Stimulated activated naive CD8-positive, alpha-beta T cell treated with anti-CD3 and anti-CD28 coated beads, Interleukin-15, amount 100 ng/mL, for 72 hours (primary cell): ENCODE data around the gene LMNTD2.

Source experiments
- ATAC-seq: fragments of 150-1000 bp; cut with Tn5 transposase; 2 replicates; pipeline ENCODE4 v1.10.0; 2021; ENCODE audit warnings: mild to moderate bottlenecking, moderate library complexity
- DNase-seq, 2 donors: peaks; one replicate each; pipeline ENCODE4 v3.0.0; 2021 to 2022
- H3K27ac Mint-ChIP-seq, 2 donors: one replicate each; pipeline ENCODE4 v1.8.0; 2022; ENCODE audit warnings: mild to moderate bottlenecking in 2 of 2, mixed read lengths in 2 of 2, moderate library complexity in 2 of 2
- H3K27me3 Mint-ChIP-seq: one replicate; pipeline ENCODE4 v1.8.0; 2022; ENCODE audit warnings: mixed read lengths
- H3K4me1 Mint-ChIP-seq: one replicate; pipeline ENCODE4 v1.8.0; 2022; ENCODE audit warnings: mild to moderate bottlenecking, mixed read lengths
- H3K4me3 Mint-ChIP-seq, 2 donors: one replicate each; pipeline ENCODE4 v1.8.0; 2022; ENCODE audit warnings: mild to moderate bottlenecking in 2 of 2, mixed read lengths in 2 of 2, moderate library complexity in 1 of 2
- H3K9me3 Mint-ChIP-seq, 2 donors: one replicate each; pipeline ENCODE4 v1.8.0; 2022; ENCODE audit warnings: mixed read lengths in 2 of 2

LMNTD2 gene

GRCh38 chr11:560305-561147, at the start of gene LMNTD2, which contains the start of gene RASSF7:
Gene LMNTD2 (minus strand): TSS chr11:560738. CDS start chr11:560716, 22 bp downstream.
Gene RASSF7 (plus strand): TSS chr11:560970. CDS start chr11:561769, 799 bp downstream.
- Mint-ChIP-seq H3K27ac (peak within 1 kb of the TSS in 1 of 2 donors; percentile 93), H3K4me3 (peak within 1 kb of the TSS; percentile 91 to 95), H3K9me3 (no peaks in the 10 kb centered on the region), H3K27me3 (peaks cover 27% of the 10 kb centered on the region), H3K4me1 (peaks cover 47% of the 10 kb centered on the region)
- peak; percentile 93 to 94 for DNase-seq
- ATAC-seq = peak; percentile 87

- no peak for DNase-seq
- H3K27me3 Mint-ChIP-seq = no peaks in the 10 kb centered on the region
- no peak for ATAC-seq
- no peaks in the 10 kb centered on the region for H3K9me3 Mint-ChIP-seq
- peaks cover 32% of the 10 kb centered on the region for H3K4me1 Mint-ChIP-seq
- peak overlapping the region in 1 of 2 donors; percentile 78 for H3K27ac Mint-ChIP-seq
- H3K4me3 Mint-ChIP-seq = no peak overlapping the region
Measured at GRCh38 chr11:609341-609811, 48.8 kb upstream of the LMNTD2 start.

- H3K27me3 Mint-ChIP-seq = no peaks in the 10 kb centered on the region
- H3K9me3 Mint-ChIP-seq = no peaks in the 10 kb centered on the region
- DNase-seq = no peak
- H3K4me1 Mint-ChIP-seq = peaks cover 27% of the 10 kb centered on the region
- ATAC-seq = no peak
- H3K4me3 Mint-ChIP-seq = no peak overlapping the region
- no peak overlapping the region for H3K27ac Mint-ChIP-seq
Measured at GRCh38 chr11:608791-609251, 48.3 kb upstream of the LMNTD2 start.

GRCh38 chr11:607971-608659, 47.6 kb upstream of the LMNTD2 start:
- H3K27me3 Mint-ChIP-seq = no peaks in the 10 kb centered on the region
- ATAC-seq (no peak), DNase-seq (no peak)
- H3K27ac Mint-ChIP-seq = no peak overlapping the region
- H3K4me1 Mint-ChIP-seq = peaks cover 20% of the 10 kb centered on the region
- H3K4me3 Mint-ChIP-seq = no peak overlapping the region
- no peaks in the 10 kb centered on the region for H3K9me3 Mint-ChIP-seq

- DNase-seq (no peak), ATAC-seq (no peak)
- Mint-ChIP-seq H3K27me3 (no peaks in the 10 kb centered on the region), H3K4me1 (peaks cover 15% of the 10 kb centered on the region), H3K9me3 (no peaks in the 10 kb centered on the region), H3K4me3 (no peak overlapping the region), H3K27ac (peak overlapping the region in 1 of 2 donors; percentile 76)
Measured at GRCh38 chr11:607020-607780, 46.7 kb upstream of the LMNTD2 start.

- DNase-seq (no peak), ATAC-seq (no peak)
- Mint-ChIP-seq H3K27me3 (no peaks in the 10 kb centered on the region), H3K27ac (no peak overlapping the region), H3K4me3 (no peak overlapping the region), H3K4me1 (peaks cover 15% of the 10 kb centered on the region), H3K9me3 (no peaks in the 10 kb centered on the region)
Measured at GRCh38 chr11:606245-606644, 45.7 kb upstream of the LMNTD2 start.

GRCh38 chr11:605286-606129, 45.0 kb upstream of the LMNTD2 start:
- Mint-ChIP-seq H3K9me3 (no peaks in the 10 kb centered on the region), H3K27me3 (no peaks in the 10 kb centered on the region), H3K27ac (peak overlapping the region in 1 of 2 donors; percentile 2), H3K4me3 (no peak overlapping the region), H3K4me1 (peaks cover 10% of the 10 kb centered on the region)
- no peak for DNase-seq
- ATAC-seq = no peak

- H3K27ac Mint-ChIP-seq = no peak overlapping the region
Measured at GRCh38 chr11:603154-603553, 42.6 kb upstream of the LMNTD2 start.

GRCh38 chr11:601573-602245, 41.2 kb upstream of the LMNTD2 start:
- Mint-ChIP-seq H3K27me3 (no peaks in the 10 kb centered on the region), H3K4me1 (peaks cover 10% of the 10 kb centered on the region), H3K4me3 (no peak overlapping the region), H3K27ac (peak overlapping the region in 1 of 2 donors; percentile 65), H3K9me3 (no peaks in the 10 kb centered on the region)
- ATAC-seq = no peak
- DNase-seq = no peak

More at GRCh38 chr11:603154-603553, 42.6 kb upstream of the LMNTD2 start:
- H3K27me3 Mint-ChIP-seq = no peaks in the 10 kb centered on the region
- no peaks in the 10 kb centered on the region for H3K9me3 Mint-ChIP-seq
- peaks cover 6% of the 10 kb centered on the region for H3K4me1 Mint-ChIP-seq
- H3K4me3 Mint-ChIP-seq = no peak overlapping the region
- no peak for ATAC-seq
- DNase-seq = no peak

- Mint-ChIP-seq H3K27ac (peak overlapping the region in 1 of 2 donors; percentile 76), H3K4me1 (peaks cover 22% of the 10 kb centered on the region), H3K27me3 (no peaks in the 10 kb centered on the region), H3K9me3 (no peaks in the 10 kb centered on the region), H3K4me3 (no peak overlapping the region)
- no peak for ATAC-seq
- DNase-seq = no peak
Measured at GRCh38 chr11:598005-598680, 37.6 kb upstream of the LMNTD2 start.

GRCh38 chr11:597166-597725, 36.7 kb upstream of the LMNTD2 start:
- peaks cover 31% of the 10 kb centered on the region for H3K4me1 Mint-ChIP-seq
- ATAC-seq = peak; percentile 50
- peak overlapping the region in 1 of 2 donors; percentile 43 for H3K27ac Mint-ChIP-seq

GRCh38 chr11:596374-596773, 35.8 kb upstream of the LMNTD2 start:
- DNase-seq (no peak), ATAC-seq (peak; percentile 35)
- no peak overlapping the region for H3K4me3 Mint-ChIP-seq
- H3K27ac Mint-ChIP-seq = no peak overlapping the region
- H3K4me1 Mint-ChIP-seq = peaks cover 33% of the 10 kb centered on the region
- H3K27me3 Mint-ChIP-seq = no peaks in the 10 kb centered on the region
- H3K9me3 Mint-ChIP-seq = no peaks in the 10 kb centered on the region

More at GRCh38 chr11:597166-597725, 36.7 kb upstream of the LMNTD2 start:
- H3K27me3 Mint-ChIP-seq = no peaks in the 10 kb centered on the region
- no peak for DNase-seq
- H3K4me3 Mint-ChIP-seq = no peak overlapping the region
- H3K9me3 Mint-ChIP-seq = no peaks in the 10 kb centered on the region

GRCh38 chr11:595400-595799, 34.9 kb upstream of the LMNTD2 start:
- no peak for DNase-seq
- ATAC-seq = no peak
- H3K9me3 Mint-ChIP-seq = no peaks in the 10 kb centered on the region
- no peak overlapping the region for H3K4me3 Mint-ChIP-seq
- no peak overlapping the region for H3K27ac Mint-ChIP-seq
- H3K27me3 Mint-ChIP-seq = no peaks in the 10 kb centered on the region
- H3K4me1 Mint-ChIP-seq = peaks cover 33% of the 10 kb centered on the region
